Measurements from ENCODE around the gene TTYH1. TPM values are rescaled to one million over a fixed set of nuclear protein-coding genes. Genes with fewer than 3 reads are reported as not detected.

Gene TTYH1
- total and polyA plus RNA-seq, 2 of the 4 experiments (the other 2 are of a cell fraction), result not detected

DNA sequence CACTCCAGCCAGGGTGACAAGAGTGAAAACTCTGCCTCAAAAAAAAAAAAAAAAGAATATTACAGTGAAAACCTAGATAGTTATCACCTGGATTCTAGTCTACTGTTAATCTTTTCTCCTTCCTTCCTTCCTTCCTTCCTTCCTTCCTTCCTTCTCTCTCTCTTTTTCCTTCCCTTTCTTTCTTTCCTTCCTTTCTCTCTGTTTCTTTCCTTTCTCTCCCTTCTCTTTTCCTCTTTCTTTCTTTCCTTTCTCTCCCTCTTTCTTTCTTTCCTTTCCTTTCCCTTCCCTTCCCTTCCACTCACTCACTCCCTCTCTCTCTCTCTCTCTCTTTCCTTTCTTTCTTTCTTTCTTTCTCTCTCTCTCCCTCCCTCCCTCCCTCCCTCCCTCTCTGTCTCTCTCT is 9.6 kb upstream of the TTYH1 start:
- Histone ChIP-seq H3K4me2 (ENCODE audit: low read depth, low read length) (no peak overlapping the region), H4K8ac (ENCODE audit: low read depth in 2 of 2, low read length in 2 of 2) (no peak overlapping the region), H3K27ac (ENCODE audit: insufficient read depth, low read length) (no peak overlapping the region), H2AK5ac (ENCODE audit: low read depth, low read length) (no peak overlapping the region), H3K23ac (ENCODE audit: low read depth, low read length) (no peak overlapping the region), H3K4me1 (ENCODE audit: control insufficient read depth, insufficient read depth, low read length) (no peaks in the 10 kb centered on the region), H4K20me1 (ENCODE audit: insufficient read depth, low read length) (no peaks in the 10 kb centered on the region), H3K4ac (ENCODE audit: low read depth, low read length) (no peak overlapping the region), H3K18ac (ENCODE audit: low read depth, low read length) (no peak overlapping the region), H2AFZ (replicated peaks; ENCODE audit: low read length, poor library complexity) (no peak overlapping the region), H3K27me3 (ENCODE audit: control insufficient read depth, insufficient read depth, low read length) (no peaks in the 10 kb centered on the region), H3K9me3 (ENCODE audit: control insufficient read depth, insufficient read depth, low read length) (peaks cover 3% of the 10 kb centered on the region), H3K14ac (replicated peaks; ENCODE audit: low read depth, low read length) (no peak overlapping the region), H2AK9ac (replicated peaks; ENCODE audit: low read depth, low read length, poor library complexity) (no peak overlapping the region), H3K79me1 (ENCODE audit: low read depth in 1 of 2, low read length in 2 of 2) (no peaks in the 10 kb centered on the region), H3K9ac (ENCODE audit: low read depth, low read length) (no peak overlapping the region), H3K4me3 (ENCODE audit: insufficient read depth, low read depth, low read length) (no peak overlapping the region), H3K9me1 (ENCODE audit: insufficient read depth, low read length) (no peaks in the 10 kb centered on the region), H2BK120ac (ENCODE audit: low read depth, low read length) (no peak overlapping the region), H2BK20ac (ENCODE audit: low read depth, low read length) (no peak overlapping the region), H2BK15ac (ENCODE audit: low read depth, low read length) (no peak overlapping the region), H3K56ac (ENCODE audit: extremely low read depth, insufficient read depth, low read length) (no peak overlapping the region), H2BK5ac (ENCODE audit: low read depth, low read length, poor library complexity, severe bottlenecking) (no peak overlapping the region), H3K36me3 (ENCODE audit: control insufficient read depth, insufficient read depth, low read length) (no peaks in the 10 kb centered on the region), H4K91ac (ENCODE audit: insufficient read depth, low read depth, low read length) (no peak overlapping the region), H4K5ac (ENCODE audit: low read depth, low read length) (no peak overlapping the region)
- no peak for TF ChIP-seq BHLHE40 (IDR thresholded peaks at IDR 0.05; ENCODE audit: low read depth, low read length)
- no peak for TF ChIP-seq RAD21 (IDR thresholded peaks at IDR 0.05; ENCODE audit: low read length)
- TF ChIP-seq CEBPB (IDR thresholded peaks at IDR 0.05; ENCODE audit: low read depth, low read length), result no peak
- TF ChIP-seq POLR2A (IDR thresholded peaks at IDR 0.05; ENCODE audit: low read depth, low read length), result no peak
- no peak for TF ChIP-seq SMC3 (IDR thresholded peaks at IDR 0.05; ENCODE audit: low read depth, low read length)
- TF ChIP-seq MAFK (IDR thresholded peaks at IDR 0.05; ENCODE audit: low read depth, low read length), result no peak
- TF ChIP-seq, protein P1, sequence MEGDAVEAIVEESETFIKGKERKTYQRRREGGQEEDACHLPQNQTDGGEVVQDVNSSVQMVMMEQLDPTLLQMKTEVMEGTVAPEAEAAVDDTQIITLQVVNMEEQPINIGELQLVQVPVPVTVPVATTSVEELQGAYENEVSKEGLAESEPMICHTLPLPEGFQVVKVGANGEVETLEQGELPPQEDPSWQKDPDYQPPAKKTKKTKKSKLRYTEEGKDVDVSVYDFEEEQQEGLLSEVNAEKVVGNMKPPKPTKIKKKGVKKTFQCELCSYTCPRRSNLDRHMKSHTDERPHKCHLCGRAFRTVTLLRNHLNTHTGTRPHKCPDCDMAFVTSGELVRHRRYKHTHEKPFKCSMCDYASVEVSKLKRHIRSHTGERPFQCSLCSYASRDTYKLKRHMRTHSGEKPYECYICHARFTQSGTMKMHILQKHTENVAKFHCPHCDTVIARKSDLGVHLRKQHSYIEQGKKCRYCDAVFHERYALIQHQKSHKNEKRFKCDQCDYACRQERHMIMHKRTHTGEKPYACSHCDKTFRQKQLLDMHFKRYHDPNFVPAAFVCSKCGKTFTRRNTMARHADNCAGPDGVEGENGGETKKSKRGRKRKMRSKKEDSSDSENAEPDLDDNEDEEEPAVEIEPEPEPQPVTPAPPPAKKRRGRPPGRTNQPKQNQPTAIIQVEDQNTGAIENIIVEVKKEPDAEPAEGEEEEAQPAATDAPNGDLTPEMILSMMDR (conservative IDR thresholded peaks at IDR 0.05; ENCODE audit: low read depth, low read length), result no peak
- TF ChIP-seq MXI1 (IDR thresholded peaks at IDR 0.05; ENCODE audit: borderline replicate concordance, low read depth, low read length), result no peak
- no peak for TF ChIP-seq RFX5 (IDR thresholded peaks at IDR 0.05; ENCODE audit: low read depth, low read length)
- TF ChIP-seq, protein P2, sequence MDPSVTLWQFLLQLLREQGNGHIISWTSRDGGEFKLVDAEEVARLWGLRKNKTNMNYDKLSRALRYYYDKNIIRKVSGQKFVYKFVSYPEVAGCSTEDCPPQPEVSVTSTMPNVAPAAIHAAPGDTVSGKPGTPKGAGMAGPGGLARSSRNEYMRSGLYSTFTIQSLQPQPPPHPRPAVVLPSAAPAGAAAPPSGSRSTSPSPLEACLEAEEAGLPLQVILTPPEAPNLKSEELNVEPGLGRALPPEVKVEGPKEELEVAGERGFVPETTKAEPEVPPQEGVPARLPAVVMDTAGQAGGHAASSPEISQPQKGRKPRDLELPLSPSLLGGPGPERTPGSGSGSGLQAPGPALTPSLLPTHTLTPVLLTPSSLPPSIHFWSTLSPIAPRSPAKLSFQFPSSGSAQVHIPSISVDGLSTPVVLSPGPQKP (IDR thresholded peaks at IDR 0.05; ENCODE audit: borderline replicate concordance, low read depth, low read length), result no peak
- no peak for TF ChIP-seq NFE2L2 (IDR thresholded peaks at IDR 0.05; ENCODE audit: low read depth, low read length)
- no peak for TF ChIP-seq MAZ (IDR thresholded peaks at IDR 0.05; ENCODE audit: borderline replicate concordance, low read depth, low read length)
- TF ChIP-seq, protein P3, sequence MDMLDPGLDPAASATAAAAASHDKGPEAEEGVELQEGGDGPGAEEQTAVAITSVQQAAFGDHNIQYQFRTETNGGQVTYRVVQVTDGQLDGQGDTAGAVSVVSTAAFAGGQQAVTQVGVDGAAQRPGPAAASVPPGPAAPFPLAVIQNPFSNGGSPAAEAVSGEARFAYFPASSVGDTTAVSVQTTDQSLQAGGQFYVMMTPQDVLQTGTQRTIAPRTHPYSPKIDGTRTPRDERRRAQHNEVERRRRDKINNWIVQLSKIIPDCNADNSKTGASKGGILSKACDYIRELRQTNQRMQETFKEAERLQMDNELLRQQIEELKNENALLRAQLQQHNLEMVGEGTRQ (IDR thresholded peaks at IDR 0.05; ENCODE audit: low read depth, low read length), result no peak
- TF ChIP-seq RCOR1 (IDR thresholded peaks at IDR 0.05; ENCODE audit: insufficient replicate concordance, low read length), result no peak
- no peak for TF ChIP-seq CHD1 (IDR thresholded peaks at IDR 0.05; ENCODE audit: low read depth, low read length)
- no peak for TF ChIP-seq FOS (IDR thresholded peaks at IDR 0.05; ENCODE audit: low read depth, low read length)
- BruUV-seq (replicated peaks), result no TSS peak
- ChIA-PET CTCF (no interaction called here), POLR2A (ENCODE audit: unreplicated experiment) (no interaction called here)
- intact Hi-C loops (cut with micrococcal nuclease), result no loop called here
- dilution Hi-C loops (cut with HindIII; ENCODE audit: low sequenced_read_pairs, unreplicated experiment), result no loop called here
- in situ Hi-C loops (cut with MboI; ENCODE audit: low sequenced_read_pairs), result no loop called here
- ATAC-seq (ENCODE audit: low read depth) (no peak), DNase-seq (no peak)

Measured in IMR-90 (cell line).